Endodermal cell (in vitro differentiated cells): ENCODE results near the gene BET1. TPM values are rescaled to one million over a fixed set of nuclear protein-coding genes. Genes with fewer than 3 reads are reported as not detected.

ENCODE experiments used
- DNase-seq: peaks from one replicate; pipeline ENCODE4 v3.0.0-alpha.2; 2017
- H3K27ac ChIP-seq: 2 replicates; pipeline ENCODE4 v1.5.1; 2013; ENCODE audit warnings: mild to moderate bottlenecking, low read depth, low read length, moderate library complexity
- H3K27me3 ChIP-seq: 2 replicates; pipeline ENCODE4 v1.6.1; 2013; ENCODE audit warnings: mild to moderate bottlenecking, low read length, moderate library complexity; ENCODE audit not compliant: insufficient read depth, control insufficient read depth, poor library complexity, severe bottlenecking
- H3K36me3 ChIP-seq: 2 replicates; pipeline ENCODE4 v1.7.0; 2013; ENCODE audit warnings: mild to moderate bottlenecking, low read length, moderate library complexity; ENCODE audit not compliant: control insufficient read depth, insufficient read depth
- H3K4me1 ChIP-seq: one replicate; pipeline ENCODE4 v1.7.0; 2013; ENCODE audit warnings: low read length; ENCODE audit not compliant: control insufficient read depth, insufficient read depth
- H3K4me3 ChIP-seq: 2 replicates; pipeline ENCODE4 v1.5.1; 2013; ENCODE audit warnings: mild to moderate bottlenecking, low read length, moderate library complexity
- H3K9ac ChIP-seq: 2 replicates; pipeline ENCODE4 v1.6.1; 2013; ENCODE audit warnings: mild to moderate bottlenecking, low read length, moderate library complexity; ENCODE audit not compliant: poor library complexity, severe bottlenecking; ENCODE audit errors: extremely low read depth
- H3K9me3 ChIP-seq: 2 replicates; pipeline ENCODE4 v1.6.1; 2013; ENCODE audit warnings: mild to moderate bottlenecking, low read length, moderate library complexity; ENCODE audit not compliant: control insufficient read depth
- H3K27ac Mint-ChIP-seq: 2 replicates; pipeline ENCODE4 v1.8.0; 2020; ENCODE audit warnings: mixed read lengths
- H3K27me3 Mint-ChIP-seq: 2 replicates; pipeline ENCODE4 v1.8.0; 2021; ENCODE audit warnings: mild to moderate bottlenecking, mixed read lengths; ENCODE audit not compliant: insufficient read depth
- H3K36me3 Mint-ChIP-seq: 2 replicates; pipeline ENCODE4 v1.8.0; 2020; ENCODE audit warnings: low read depth, mixed read lengths
- H3K4me1 Mint-ChIP-seq: 2 replicates; pipeline ENCODE4 v1.8.0; 2020; ENCODE audit warnings: mixed read lengths
- H3K4me3 Mint-ChIP-seq: 2 replicates; pipeline ENCODE4 v1.8.0; 2020; ENCODE audit warnings: mild to moderate bottlenecking, moderate library complexity, mixed read lengths
- H3K9me3 Mint-ChIP-seq: 2 replicates; pipeline ENCODE4 v1.8.0; 2020; ENCODE audit warnings: mild to moderate bottlenecking, mixed read lengths
- CTCF ChIP-seq: fragments of 200-600 bp; sonication (generic); conservative IDR thresholded peaks from 2 replicates; pipeline ENCODE4 v1.5.0; 2021; ENCODE audit warnings: antibody characterized with exemption, mild to moderate bottlenecking
- WGBS, 2 experiments: methylation state at CpG; one replicate each; pipeline versions ENCODE4 v1.1.5 to v1.1.7; 2013; ENCODE audit warnings: missing lambda C conversion rate in 2 of 2, mixed read lengths in 1 of 2; ENCODE audit not compliant: insufficient coverage in 1 of 2, insufficient read length in 1 of 2; 5-methylcytosine and 5-hydroxymethylcytosine counted together
- total RNA-seq, 2 donors: library from RNA; stranded (reverse); fragmentation: NEBNext Ultra II Directional in 1 of 2; extraction: Animal tissue kit (Norgen Biotek cat#: 25700) in 1 of 2; gene quantifications; 2 replicates in 1 of 2; 3 replicates in 1 of 2; pipeline ENCODE4 v1.2.1, GENCODE V29; 2021

The BET1 gene
- total RNA-seq, 2 donors from 2014 or later: 27.6 to 36.3 TPM

- no peaks in the 10 kb centered on the region for H3K27me3 ChIP-seq
These were observed 48.4 kb upstream of the BET1 start for GRCh38 chr7:94052398-94053180.

GRCh38 chr7:94050046-94050445 is 45.9 kb upstream of the BET1 start:
- Histone ChIP-seq H3K9me3 (no peaks in the 10 kb centered on the region), H3K9ac (no peak overlapping the region), H3K4me1 (peaks cover 18% of the 10 kb centered on the region), H3K27me3 (no peaks in the 10 kb centered on the region), H3K4me3 (no peak overlapping the region), H3K36me3 (no peaks in the 10 kb centered on the region), H3K27ac (no peak overlapping the region)
- WGBS, 2 experiments: 84% methylated on average over 4 of the region's 4 CpGs; no CpG with 5 or more reads in 1 of the 2 experiments
- H3K4me1 Mint-ChIP-seq: peaks cover 34% of the 10 kb centered on the region
- no peak for DNase-seq
- no peak overlapping the region for H3K27ac Mint-ChIP-seq
- no peak for TF ChIP-seq CTCF
- no peaks in the 10 kb centered on the region for H3K27me3 Mint-ChIP-seq
- H3K4me3 Mint-ChIP-seq: no peak overlapping the region
- H3K9me3 Mint-ChIP-seq: no peaks in the 10 kb centered on the region
- no peaks in the 10 kb centered on the region for H3K36me3 Mint-ChIP-seq

More at GRCh38 chr7:94052398-94053180, 48.4 kb upstream of the BET1 start:
- no peak for DNase-seq
- no peak overlapping the region for H3K4me3 ChIP-seq
- Mint-ChIP-seq H3K36me3 (no peaks in the 10 kb centered on the region), H3K9me3 (no peaks in the 10 kb centered on the region), H3K4me1 (peaks cover 41% of the 10 kb centered on the region), H3K4me3 (no peak overlapping the region), H3K27ac (no peak overlapping the region), H3K27me3 (no peaks in the 10 kb centered on the region)
- 64 to 80% methylated on average over 3 to 5 of the region's 5 CpGs for WGBS, 2 experiments
- H3K36me3 ChIP-seq: no peaks in the 10 kb centered on the region
- H3K9me3 ChIP-seq: peaks cover 6% of the 10 kb centered on the region
- TF ChIP-seq CTCF: no peak
- H3K4me1 ChIP-seq: peaks cover 18% of the 10 kb centered on the region
- H3K9ac ChIP-seq: no peak overlapping the region
- H3K27ac ChIP-seq: no peak overlapping the region

GRCh38 chr7:94049615-94050014 is 45.5 kb upstream of the BET1 start:
- no peak overlapping the region for H3K27ac ChIP-seq

More at GRCh38 chr7:94049615-94050014, 45.5 kb upstream of the BET1 start:
- no peak for DNase-seq
- no peaks in the 10 kb centered on the region for H3K27me3 ChIP-seq
- WGBS, 2 experiments: 72 to 73% methylated on average over 5 of the region's 5 CpGs
- H3K4me1 ChIP-seq: peaks cover 18% of the 10 kb centered on the region
- Mint-ChIP-seq H3K4me1 (peaks cover 34% of the 10 kb centered on the region), H3K27ac (no peak overlapping the region), H3K4me3 (no peak overlapping the region), H3K27me3 (no peaks in the 10 kb centered on the region), H3K36me3 (no peaks in the 10 kb centered on the region), H3K9me3 (no peaks in the 10 kb centered on the region)
- no peaks in the 10 kb centered on the region for H3K36me3 ChIP-seq
- no peak overlapping the region for H3K9ac ChIP-seq
- H3K4me3 ChIP-seq: no peak overlapping the region
- no peak for TF ChIP-seq CTCF
- H3K9me3 ChIP-seq: no peaks in the 10 kb centered on the region
